ENCODE data around the gene TNNI3K.

The TNNI3K gene

DNA sequence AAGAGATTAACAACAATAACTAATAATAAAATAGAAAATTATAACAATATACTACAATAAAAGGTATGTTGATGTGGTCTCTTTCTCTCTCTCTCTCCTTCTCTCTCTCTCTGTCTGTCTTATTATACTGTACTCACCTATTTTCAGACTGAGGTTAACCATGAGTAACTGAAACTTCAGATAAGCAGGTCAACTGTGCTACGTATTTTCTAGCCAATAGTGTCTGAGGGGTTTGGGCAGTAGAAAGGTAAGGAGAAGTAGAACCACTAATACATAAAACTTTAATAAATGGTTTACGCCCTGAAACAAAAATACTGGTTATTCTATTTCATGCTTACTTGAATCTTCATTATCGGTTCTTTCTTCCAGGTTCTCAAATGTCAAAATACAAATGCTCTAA lies 348.2 kb downstream of the TNNI3K start:
- Histone ChIP-seq H3K9me3 (ENCODE audit: low read length) (no peaks in the 10 kb centered on the region), H3K9me2 (ENCODE audit: low read depth, low read length) (no peaks in the 10 kb centered on the region), H3K4me3 (ENCODE audit: low read depth, low read length, poor library complexity, severe bottlenecking) (no peak overlapping the region), H3K36me3 (ENCODE audit: insufficient read depth, low read length) (no peaks in the 10 kb centered on the region), H3K4me2 (ENCODE audit: low read length) (no peak overlapping the region), H3K9ac (ENCODE audit: low read length) (no peak overlapping the region), H3K27me3 (ENCODE audit: insufficient read depth, low read length) (no peaks in the 10 kb centered on the region), H3K4me1 (ENCODE audit: insufficient read depth, low read length, severe bottlenecking) (no peaks in the 10 kb centered on the region), H4K20me1 (ENCODE audit: insufficient read depth, low read length) (no peaks in the 10 kb centered on the region), H3K79me2 (ENCODE audit: insufficient read depth, low read length) (no peaks in the 10 kb centered on the region), H3K27ac (ENCODE audit: low read depth, low read length, poor library complexity, severe bottlenecking) (no peak overlapping the region), H2AFZ (ENCODE audit: low read length) (no peak overlapping the region), H3F3A (ENCODE audit: insufficient read depth, low read length) (no peaks in the 10 kb centered on the region)
- no peak for TF ChIP-seq EZH2 (IDR thresholded peaks at IDR 0.05; ENCODE audit: borderline replicate concordance, low read length)
- TF ChIP-seq, protein P1, sequence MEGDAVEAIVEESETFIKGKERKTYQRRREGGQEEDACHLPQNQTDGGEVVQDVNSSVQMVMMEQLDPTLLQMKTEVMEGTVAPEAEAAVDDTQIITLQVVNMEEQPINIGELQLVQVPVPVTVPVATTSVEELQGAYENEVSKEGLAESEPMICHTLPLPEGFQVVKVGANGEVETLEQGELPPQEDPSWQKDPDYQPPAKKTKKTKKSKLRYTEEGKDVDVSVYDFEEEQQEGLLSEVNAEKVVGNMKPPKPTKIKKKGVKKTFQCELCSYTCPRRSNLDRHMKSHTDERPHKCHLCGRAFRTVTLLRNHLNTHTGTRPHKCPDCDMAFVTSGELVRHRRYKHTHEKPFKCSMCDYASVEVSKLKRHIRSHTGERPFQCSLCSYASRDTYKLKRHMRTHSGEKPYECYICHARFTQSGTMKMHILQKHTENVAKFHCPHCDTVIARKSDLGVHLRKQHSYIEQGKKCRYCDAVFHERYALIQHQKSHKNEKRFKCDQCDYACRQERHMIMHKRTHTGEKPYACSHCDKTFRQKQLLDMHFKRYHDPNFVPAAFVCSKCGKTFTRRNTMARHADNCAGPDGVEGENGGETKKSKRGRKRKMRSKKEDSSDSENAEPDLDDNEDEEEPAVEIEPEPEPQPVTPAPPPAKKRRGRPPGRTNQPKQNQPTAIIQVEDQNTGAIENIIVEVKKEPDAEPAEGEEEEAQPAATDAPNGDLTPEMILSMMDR (IDR thresholded peaks at IDR 0.05; ENCODE audit: low read length): no peak

DNA sequence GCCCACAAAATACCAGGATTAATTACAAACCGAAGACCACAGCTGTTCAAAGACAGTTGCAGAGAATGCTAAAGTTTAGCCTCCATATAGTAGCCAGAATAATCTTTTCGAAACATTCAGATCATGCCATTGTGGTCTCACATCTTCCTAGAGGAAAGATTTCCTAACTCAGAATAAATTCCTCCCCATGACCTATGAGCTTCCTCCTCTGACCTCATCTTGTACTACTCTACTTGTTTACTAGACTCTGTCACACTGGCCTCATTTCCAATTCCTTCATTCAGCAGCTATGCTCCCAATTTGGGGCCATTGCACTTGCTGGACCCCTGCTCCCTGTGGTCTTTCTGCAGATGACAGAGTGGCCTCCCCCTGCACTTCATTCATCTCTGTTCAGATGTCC lies 349.0 kb downstream of the TNNI3K start:
- no peaks in the 10 kb centered on the region for H3K9me3 ChIP-seq (ENCODE audit: low read length)
- TF ChIP-seq, protein P1 (IDR thresholded peaks at IDR 0.05; ENCODE audit: low read length): no peak
- no peak for TF ChIP-seq EZH2 (IDR thresholded peaks at IDR 0.05; ENCODE audit: borderline replicate concordance, low read length)
- H3F3A ChIP-seq (ENCODE audit: insufficient read depth, low read length): no peaks in the 10 kb centered on the region
- H3K79me2 ChIP-seq (ENCODE audit: insufficient read depth, low read length): no peaks in the 10 kb centered on the region
- no peak overlapping the region for H3K4me2 ChIP-seq (ENCODE audit: low read length)
- no peak overlapping the region for H3K9ac ChIP-seq (ENCODE audit: low read length)
- no peaks in the 10 kb centered on the region for H3K27me3 ChIP-seq (ENCODE audit: insufficient read depth, low read length)
- no peaks in the 10 kb centered on the region for H3K36me3 ChIP-seq (ENCODE audit: insufficient read depth, low read length)
- H3K9me2 ChIP-seq (ENCODE audit: low read depth, low read length): no peaks in the 10 kb centered on the region
- H3K4me3 ChIP-seq (ENCODE audit: low read depth, low read length, poor library complexity, severe bottlenecking): no peak overlapping the region
- no peak overlapping the region for H3K27ac ChIP-seq (ENCODE audit: low read depth, low read length, poor library complexity, severe bottlenecking)
- H3K4me1 ChIP-seq (ENCODE audit: insufficient read depth, low read length, severe bottlenecking): no peaks in the 10 kb centered on the region
- H2AFZ ChIP-seq (ENCODE audit: low read length): no peak overlapping the region
- no peaks in the 10 kb centered on the region for H4K20me1 ChIP-seq (ENCODE audit: insufficient read depth, low read length)

DNA sequence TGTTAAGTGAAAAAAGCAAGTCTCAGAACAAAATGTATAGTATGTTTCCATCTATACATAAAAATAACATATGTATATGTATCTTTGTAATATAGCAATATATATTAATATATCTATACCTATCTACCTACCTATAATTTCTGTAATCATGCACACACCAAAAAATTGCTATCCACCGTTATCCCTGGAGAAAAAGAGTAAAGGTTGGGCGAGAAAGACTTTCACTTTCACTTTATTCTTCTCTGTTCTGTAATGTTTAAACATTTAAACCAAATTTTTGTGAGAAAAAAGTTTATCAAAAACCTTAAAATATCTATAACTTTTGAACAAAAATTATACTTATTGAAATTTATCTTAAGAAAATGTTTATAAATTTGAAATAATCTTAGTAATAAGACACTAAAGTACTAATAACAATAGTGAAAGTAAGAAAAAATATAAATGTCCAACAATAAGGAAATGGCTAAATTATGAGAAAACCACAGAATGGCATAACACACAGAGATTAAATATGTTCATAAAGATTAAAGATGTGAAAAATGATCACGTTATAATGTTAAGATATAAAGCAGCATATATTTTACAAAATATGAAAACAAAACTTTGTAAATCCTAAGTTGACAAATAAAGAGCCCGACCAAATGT lies 351.2 kb downstream of the TNNI3K start:
- Histone ChIP-seq H3K9me2 (ENCODE audit: low read depth, low read length) (no peaks in the 10 kb centered on the region), H3K9ac (ENCODE audit: low read length) (no peak overlapping the region), H3F3A (ENCODE audit: insufficient read depth, low read length) (no peaks in the 10 kb centered on the region), H3K4me1 (ENCODE audit: insufficient read depth, low read length, severe bottlenecking) (no peaks in the 10 kb centered on the region), H3K79me2 (ENCODE audit: insufficient read depth, low read length) (no peaks in the 10 kb centered on the region), H3K4me2 (ENCODE audit: low read length) (no peak overlapping the region), H3K27ac (ENCODE audit: low read depth, low read length, poor library complexity, severe bottlenecking) (no peak overlapping the region), H3K36me3 (ENCODE audit: insufficient read depth, low read length) (no peaks in the 10 kb centered on the region), H4K20me1 (ENCODE audit: insufficient read depth, low read length) (no peaks in the 10 kb centered on the region), H3K9me3 (ENCODE audit: low read length) (no peaks in the 10 kb centered on the region), H3K4me3 (ENCODE audit: low read depth, low read length, poor library complexity, severe bottlenecking) (no peak overlapping the region), H2AFZ (ENCODE audit: low read length) (no peak overlapping the region), H3K27me3 (ENCODE audit: insufficient read depth, low read length) (no peaks in the 10 kb centered on the region)
- TF ChIP-seq EZH2 (IDR thresholded peaks at IDR 0.05; ENCODE audit: borderline replicate concordance, low read length): no peak
- TF ChIP-seq, protein P1 (IDR thresholded peaks at IDR 0.05; ENCODE audit: low read length): no peak

Measured in OCI-LY1 (cell line).